GM21367 (cell line): ENCODE results near the gene SCGB1A1.
"Not testable (repeated sequence)": the region's sequence is repeated elsewhere in the genome, so short reads cannot be mapped to it uniquely, and the experiment has no call there.

ENCODE experiments used
- ATAC-seq: cut with Tn5 transposase; IDR thresholded peaks from one replicate; pipeline ENCODE4 v1.9.1; 2021; ENCODE audit not compliant: unreplicated experiment

Gene SCGB1A1

DNA sequence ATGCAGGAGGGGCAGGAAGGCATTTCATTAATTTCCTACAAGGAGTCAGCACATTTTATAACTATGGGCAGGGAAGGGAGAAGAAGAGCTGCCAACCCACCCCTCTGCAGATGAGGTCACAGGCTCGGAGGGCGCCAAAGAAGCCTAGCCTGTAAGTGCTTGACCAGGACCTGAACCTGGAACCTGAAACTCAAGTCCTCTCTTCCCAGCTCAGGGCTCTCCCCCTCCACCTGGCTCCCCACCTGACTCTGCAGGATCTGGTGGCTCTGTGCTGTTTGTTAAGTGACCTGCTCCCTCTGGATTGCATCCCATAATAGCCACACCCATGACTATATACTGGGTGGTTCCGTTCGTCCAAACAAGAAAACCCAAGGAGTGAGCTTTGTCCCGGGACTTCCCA lies 27.3 kb downstream of the SCGB1A1 start:
- ATAC-seq, result no peak

- no peak for ATAC-seq
Observed at GRCh38 chr11:62449451-62449851, 30.6 kb downstream of the SCGB1A1 start.

- not testable (repeated sequence) for ATAC-seq
Observed at GRCh38 chr11:62449912-62450311, 31.1 kb downstream of the SCGB1A1 start.

DNA sequence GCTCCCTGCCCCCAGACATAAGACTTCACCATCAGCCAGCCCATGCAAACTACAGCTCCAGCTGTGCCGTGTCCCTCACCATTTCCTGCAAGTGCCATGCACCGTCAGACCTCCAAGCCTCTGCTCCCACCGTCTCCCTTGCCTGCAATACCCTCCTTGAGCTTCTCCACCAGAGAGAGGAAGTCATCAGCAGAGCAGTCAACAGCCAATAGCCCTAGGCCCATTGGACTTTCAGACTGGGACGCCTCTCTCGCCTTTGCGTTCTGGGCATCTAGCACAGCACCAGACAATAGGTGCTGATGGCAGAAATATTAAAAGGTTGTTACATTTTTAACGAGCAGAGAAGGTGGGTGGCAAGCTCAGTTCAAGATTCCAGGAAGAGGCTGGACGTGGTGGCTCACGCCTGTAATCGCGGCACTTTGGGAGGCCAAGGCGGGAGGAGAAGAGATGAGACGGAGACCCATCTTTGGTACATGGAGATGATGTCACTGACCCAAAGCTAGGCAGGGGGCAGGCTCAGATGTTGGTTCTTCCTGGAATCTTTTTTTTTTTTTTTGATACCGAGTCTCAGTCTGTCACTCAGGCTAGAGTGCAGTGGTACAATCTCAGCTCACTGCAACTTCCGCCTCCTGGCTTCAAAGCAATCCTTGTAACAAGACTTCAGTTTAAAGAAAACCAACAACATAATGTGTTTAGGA lies 31.9 kb downstream of the SCGB1A1 start:
- ATAC-seq, result no peak

DNA sequence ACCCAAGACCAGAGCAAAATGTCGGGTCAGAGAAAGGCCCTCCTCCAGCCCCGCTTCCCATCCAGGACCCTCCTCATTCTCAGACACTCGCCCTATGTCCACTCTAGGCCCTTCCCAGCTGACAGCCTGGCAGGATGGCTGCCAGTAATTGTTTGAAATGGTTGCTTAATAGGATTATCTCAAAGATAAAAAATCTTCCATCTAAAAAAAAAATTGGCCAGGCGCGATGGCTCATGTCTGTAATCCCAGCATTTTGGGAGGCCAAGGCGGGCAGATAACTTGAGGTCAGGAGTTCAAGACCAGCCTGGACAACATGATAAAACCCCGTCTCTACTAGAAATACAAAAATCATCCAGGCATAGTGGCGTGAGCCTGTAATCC lies 32.4 kb downstream of the SCGB1A1 start:
- no peak for ATAC-seq

GRCh38 chr11:62452261-62452660 lies 33.4 kb downstream of the SCGB1A1 start:
- no peak for ATAC-seq

DNA sequence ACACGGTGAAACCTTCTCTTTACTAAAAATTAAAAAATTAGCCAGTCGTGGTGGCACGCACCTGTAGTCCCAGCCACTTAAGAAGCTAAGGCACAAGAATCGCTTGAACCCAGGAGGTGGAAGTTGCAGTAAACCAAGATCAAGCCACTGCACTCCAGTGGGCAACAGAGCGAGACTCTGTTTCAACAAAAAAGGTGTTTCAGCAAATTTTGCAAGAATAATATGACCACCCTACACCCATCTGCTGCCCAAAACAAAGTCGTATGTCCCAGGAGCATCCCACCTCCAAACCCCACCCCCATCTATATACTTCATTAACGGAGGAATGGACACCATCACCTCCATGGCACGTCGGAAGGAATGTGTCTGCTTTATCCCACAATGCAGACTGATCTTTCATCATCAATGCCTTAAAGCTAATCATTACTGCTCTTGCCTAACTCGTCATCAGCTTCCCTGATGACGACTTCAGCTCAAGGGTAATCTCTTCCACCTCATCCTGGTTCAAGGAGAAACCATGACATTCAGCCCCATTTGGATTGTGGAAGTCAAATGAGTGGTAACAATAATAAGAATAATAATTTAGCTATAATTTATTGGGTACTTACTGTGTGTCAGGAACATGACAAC lies 34.1 kb downstream of the SCGB1A1 start:
- ATAC-seq, result no peak

DNA sequence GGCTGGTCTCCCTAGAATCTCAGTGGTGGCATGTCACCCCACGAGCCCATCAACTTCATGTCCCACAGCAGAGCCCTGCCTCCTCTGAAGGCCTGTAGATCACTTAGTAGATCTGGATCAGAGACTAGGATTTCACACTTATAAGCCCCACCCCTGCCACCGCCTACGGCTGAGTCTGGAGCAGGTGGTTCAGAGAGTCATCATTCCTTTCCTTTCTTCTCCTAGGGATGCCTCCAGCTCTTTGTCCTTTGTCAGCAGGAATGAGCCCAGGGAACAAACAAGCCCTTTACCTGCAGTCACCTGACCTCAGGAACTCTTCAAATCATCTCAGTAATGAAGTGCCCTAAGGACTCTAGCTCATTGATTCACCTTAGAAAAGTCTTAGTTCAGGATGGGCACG lies 37.8 kb downstream of the SCGB1A1 start:
- no peak for ATAC-seq

DNA sequence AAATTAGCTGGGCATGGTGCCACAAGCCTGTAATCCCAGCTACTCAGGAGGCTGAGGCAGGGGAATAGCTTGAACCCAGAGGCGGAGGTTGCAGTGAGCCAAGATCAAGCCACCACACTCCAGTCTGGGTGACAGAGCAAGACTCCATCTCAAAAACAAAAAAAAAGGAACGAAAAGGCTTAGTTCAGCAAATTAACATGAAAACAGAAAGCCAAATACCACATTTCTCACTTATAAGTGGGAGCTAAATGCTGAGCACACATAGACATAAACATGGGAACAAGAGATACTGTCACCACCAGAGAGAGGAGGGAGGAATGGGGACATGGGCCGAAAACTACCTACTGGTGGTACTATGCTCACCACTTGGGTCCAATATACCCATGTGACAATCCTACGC lies 38.6 kb downstream of the SCGB1A1 start:
- no peak for ATAC-seq

DNA sequence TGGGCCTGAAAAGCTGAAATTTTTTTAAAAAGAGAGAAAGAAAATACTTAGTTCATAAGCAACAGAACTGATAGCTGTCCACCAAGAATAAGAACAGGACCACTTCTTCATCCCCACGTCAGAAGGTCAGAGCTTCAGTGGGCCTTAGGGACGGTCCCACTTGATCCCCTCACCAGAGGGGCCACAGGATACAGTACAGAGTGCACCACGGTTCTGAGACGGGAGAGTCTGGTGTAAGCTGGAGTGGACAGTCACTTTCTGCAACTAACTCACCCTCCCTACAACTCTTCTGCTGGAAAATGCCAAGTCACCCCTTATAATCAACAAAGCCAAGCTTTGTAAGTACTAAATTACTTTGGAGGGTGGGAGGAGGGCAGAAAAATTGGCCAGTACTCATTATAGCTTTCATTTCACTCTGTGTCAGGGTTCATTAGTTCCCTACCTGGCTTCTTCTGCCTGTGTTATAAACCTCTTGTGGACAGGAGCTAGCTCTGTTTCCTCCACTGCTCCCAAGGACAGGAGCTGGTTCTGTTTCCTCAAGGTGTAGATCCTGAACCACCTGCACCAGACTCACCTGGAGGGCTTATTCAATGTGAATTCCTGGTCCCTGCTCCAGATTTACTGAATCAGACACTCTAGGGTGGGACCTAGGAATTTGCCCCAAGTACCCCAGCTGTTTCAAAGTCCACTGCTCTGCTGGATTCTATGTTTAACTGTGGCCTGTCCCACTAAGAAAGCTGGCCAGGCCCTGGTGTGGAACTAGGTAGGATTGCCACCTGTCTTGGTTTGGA lies 39.6 kb downstream of the SCGB1A1 start:
- no peak for ATAC-seq

DNA sequence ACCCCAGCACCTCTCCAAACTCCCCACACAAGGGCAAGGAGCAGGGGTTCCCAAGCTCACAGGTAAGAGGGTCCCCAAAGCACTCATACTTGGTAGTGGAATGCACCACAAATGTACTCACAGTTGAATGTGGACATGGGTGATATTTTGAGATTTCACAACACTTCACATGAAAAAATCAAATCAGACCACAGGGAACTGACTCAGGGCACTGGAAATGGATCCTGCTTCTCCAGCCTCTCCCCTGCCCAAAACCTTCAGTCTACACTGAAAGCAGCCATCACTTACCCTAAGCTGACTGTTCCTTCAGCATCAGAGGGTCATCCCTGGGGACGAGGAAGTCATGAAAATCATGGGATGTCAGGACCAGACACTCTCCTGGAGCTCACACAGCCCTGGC lies 40.2 kb downstream of the SCGB1A1 start:
- ATAC-seq, result no peak

- no peak for ATAC-seq
Observed at GRCh38 chr11:62461740-62462507, 43.1 kb downstream of the SCGB1A1 start.

- no peak for ATAC-seq
Observed at GRCh38 chr11:62462508-62462892, 43.7 kb downstream of the SCGB1A1 start.

DNA sequence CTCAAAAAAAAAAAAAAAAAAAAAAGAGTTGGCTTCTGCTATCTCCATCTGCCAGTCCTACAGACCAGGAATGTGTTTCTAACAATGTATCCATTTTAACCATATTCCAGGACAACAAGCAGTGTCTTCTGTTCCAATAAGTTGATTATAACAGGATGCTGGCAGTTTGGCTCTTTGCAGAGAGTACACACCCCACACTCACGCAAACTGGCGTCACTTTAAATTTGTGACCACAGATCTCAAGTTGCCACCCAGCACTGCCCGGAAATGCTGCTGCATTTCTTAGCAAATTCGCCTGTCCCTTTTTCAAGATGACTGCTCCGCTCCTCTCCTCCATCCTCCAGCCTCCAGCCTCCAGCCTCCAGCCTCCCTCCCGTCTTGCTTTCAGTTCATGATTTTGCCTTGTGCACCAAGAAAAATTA lies 44.3 kb downstream of the SCGB1A1 start:
- ATAC-seq, result no peak

DNA sequence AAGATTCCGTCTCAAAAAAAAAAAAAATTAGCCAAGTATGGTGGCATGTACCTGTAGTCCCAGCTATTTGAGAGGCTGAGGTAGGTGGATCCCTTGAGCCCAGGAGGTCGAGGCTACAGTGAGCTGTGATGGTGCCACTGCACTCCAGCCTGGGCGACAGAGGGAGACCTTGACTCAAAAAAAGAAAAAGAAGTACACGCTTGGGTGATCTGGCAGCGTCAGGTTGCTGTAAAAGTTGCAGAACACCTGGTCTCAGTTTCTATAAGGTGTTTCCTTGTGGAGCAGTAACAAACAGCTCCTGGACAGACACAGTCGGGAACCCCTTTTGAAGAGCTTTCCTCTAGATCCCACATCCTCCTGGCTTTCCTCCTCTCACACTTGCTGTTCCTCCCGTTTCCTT lies 45.8 kb downstream of the SCGB1A1 start:
- no peak for ATAC-seq

- no peak for ATAC-seq
Observed at GRCh38 chr11:62466444-62466843, 47.6 kb downstream of the SCGB1A1 start.

- no peak for ATAC-seq
Observed at GRCh38 chr11:62468577-62468976, 49.7 kb downstream of the SCGB1A1 start.

- ATAC-seq, result no peak
Observed at GRCh38 chr11:62471603-62472002, 52.8 kb downstream of the SCGB1A1 start.

- no peak for ATAC-seq
Observed at GRCh38 chr11:62472063-62472884, 53.4 kb downstream of the SCGB1A1 start.
